Activated CD4-positive, alpha-beta T cell treated with anti-CD3 and anti-CD28 coated beads, Interleukin-2, amount 10 ng/mL, durations not matched to agents 7 days and 5 days (primary cell): ENCODE results near the gene ADD1. TPM values are rescaled to one million over a fixed set of nuclear protein-coding genes. Genes with fewer than 3 reads are reported as not detected.

ENCODE experiments used
- CTCF ChIA-PET: fragments of 350-600 bp; sonication (Branson Sonifier 250); formaldehyde crosslinking; loops from one replicate; lab custom pipeline; 2021; ENCODE audit warnings: antibody characterized with exemption; lab: Charles Lee
- POLR2A ChIA-PET: fragments of 350-600 bp; sonication (Branson Sonifier 250); formaldehyde crosslinking; loops from one replicate; lab custom pipeline; 2021; ENCODE audit warnings: antibody characterized with exemption; lab: Charles Lee
- DNase-seq: peaks from one replicate; pipeline ENCODE4 v3.0.0-alpha.2; 2020
- H3K27ac Mint-ChIP-seq: one replicate; pipeline ENCODE4 v1.8.0; 2021; ENCODE audit warnings: mild to moderate bottlenecking, moderate library complexity, mixed read lengths
- H3K27me3 Mint-ChIP-seq: one replicate; pipeline ENCODE4 v1.8.0; 2021; ENCODE audit warnings: mixed read lengths
- H3K36me3 Mint-ChIP-seq: one replicate; pipeline ENCODE4 v1.8.0; 2021; ENCODE audit warnings: low read depth, mixed read lengths
- H3K4me1 Mint-ChIP-seq: one replicate; pipeline ENCODE4 v1.8.0; 2021; ENCODE audit warnings: mixed read lengths
- H3K4me3 Mint-ChIP-seq: one replicate; pipeline ENCODE4 v1.8.0; 2021; ENCODE audit warnings: mild to moderate bottlenecking, moderate library complexity, mixed read lengths
- H3K9me3 Mint-ChIP-seq: one replicate; pipeline ENCODE4 v1.8.0; 2021; ENCODE audit warnings: mixed read lengths
- total RNA-seq, 2 experiments: library from RNA; stranded (reverse); gene quantifications; one replicate each; pipeline ENCODE4 v1.2.3, GENCODE V29; 2021

ADD1 gene
- total RNA-seq, 2 experiments from 2014 or later: 264 to 266 TPM

DNA sequence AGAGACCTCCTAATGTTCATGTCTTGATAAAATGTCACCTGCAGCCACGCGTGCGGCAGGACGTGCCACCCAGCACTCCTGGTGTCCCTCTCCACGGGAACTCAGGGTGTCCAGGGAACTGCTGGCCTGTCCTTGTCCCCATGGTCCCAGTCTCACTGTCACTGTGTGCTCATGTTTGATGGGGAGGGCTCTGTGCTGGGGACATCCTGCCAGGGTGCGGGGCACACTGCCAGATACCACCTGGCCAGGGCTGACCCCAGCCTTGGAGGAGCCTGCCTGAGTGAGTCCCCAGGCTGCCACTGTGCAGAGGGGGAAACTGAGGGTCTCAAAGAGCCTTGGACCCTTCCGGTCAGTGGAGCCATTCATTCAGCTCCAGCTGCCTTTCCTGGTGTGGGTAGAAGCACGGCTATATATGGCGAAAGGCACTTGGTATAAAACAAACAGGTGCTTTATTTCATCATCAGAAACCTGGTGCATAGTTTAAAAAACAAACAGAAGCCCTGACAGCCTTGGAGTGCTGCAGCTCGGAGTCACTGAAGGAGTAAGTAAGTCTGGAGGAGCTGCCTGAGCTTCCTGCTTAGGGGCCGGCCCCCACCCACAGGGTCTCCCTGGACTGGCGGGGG is 86.6 kb downstream of the ADD1 start:
- CTCF ChIA-PET: interaction anchor here (1.0 kb wide), 1 partner anchor 17 kb away, joined by 3 read pairs; no protein-coding TSS in a partner anchor
- no peaks in the 10 kb centered on the region for H3K27me3 Mint-ChIP-seq
- no peaks in the 10 kb centered on the region for H3K9me3 Mint-ChIP-seq
- peak overlapping the region; percentile 68 for H3K27ac Mint-ChIP-seq
- no peak overlapping the region for H3K4me3 Mint-ChIP-seq
- H3K4me1 Mint-ChIP-seq: peaks cover 20% of the 10 kb centered on the region
- DNase-seq: no peak
- H3K36me3 Mint-ChIP-seq: peaks cover 32% of the 10 kb centered on the region
- POLR2A ChIA-PET: no interaction called here

- Mint-ChIP-seq H3K4me1 (peaks cover 26% of the 10 kb centered on the region), H3K27me3 (no peaks in the 10 kb centered on the region), H3K9me3 (no peaks in the 10 kb centered on the region), H3K27ac (no peak overlapping the region), H3K4me3 (no peak overlapping the region), H3K36me3 (peaks cover 30% of the 10 kb centered on the region)
- ChIA-PET CTCF (interaction anchor here (0.7 to 1.0 kb wide), 2 partner anchors 17 to 23 kb away, joined by 3 read pairs; no protein-coding TSS in a partner anchor), POLR2A (no interaction called here)
- DNase-seq: no peak
These were observed 87.3 kb downstream of the ADD1 start for GRCh38 chr4:2930758-2931511.

- Mint-ChIP-seq H3K4me1 (peaks cover 34% of the 10 kb centered on the region), H3K36me3 (peaks cover 25% of the 10 kb centered on the region), H3K4me3 (peak overlapping the region; percentile 88), H3K27ac (peak overlapping the region; percentile 91), H3K9me3 (no peaks in the 10 kb centered on the region), H3K27me3 (no peaks in the 10 kb centered on the region)
- ChIA-PET POLR2A (no interaction called here), CTCF (interaction anchor here (0.7 kb wide), 1 partner anchor 23 kb away, joined by 3 read pairs; no protein-coding TSS in a partner anchor)
- peak; percentile 68 for DNase-seq
These were observed 88.1 kb downstream of the ADD1 start for GRCh38 chr4:2931512-2932301.

DNA sequence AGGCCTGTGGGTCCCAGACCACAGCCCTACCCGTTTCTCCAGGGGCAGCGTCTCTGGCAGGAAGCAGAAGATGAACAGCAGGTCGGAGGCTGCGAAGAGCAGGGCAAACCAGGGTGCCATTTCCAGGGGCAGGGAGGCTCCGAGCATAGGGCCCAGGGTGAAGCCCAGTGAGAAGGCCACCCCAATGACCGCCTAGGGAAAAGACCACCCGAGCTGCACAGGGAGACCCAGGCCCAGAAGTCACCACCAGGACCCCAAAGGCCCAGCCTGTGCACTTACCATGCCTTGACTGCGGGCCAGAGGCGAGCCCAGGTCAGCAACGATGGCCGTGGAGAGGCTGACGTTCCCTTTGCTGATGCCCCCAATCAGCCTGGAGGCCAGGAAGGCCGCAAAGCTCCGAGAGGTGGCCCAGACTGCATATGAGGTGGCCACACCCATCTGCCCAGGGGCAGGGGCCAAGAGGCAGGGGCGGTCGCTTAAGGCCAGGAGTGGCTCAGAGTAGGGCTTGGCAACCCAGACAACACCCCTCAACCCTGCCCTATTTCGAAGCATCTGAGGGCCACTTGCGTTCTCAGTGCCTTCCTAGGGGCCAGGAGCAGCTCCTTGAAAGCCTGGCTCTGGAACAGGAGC is 88.8 kb downstream of the ADD1 start:
- Mint-ChIP-seq H3K4me3 (peak overlapping the region; percentile 88), H3K27ac (peak overlapping the region; percentile 94), H3K4me1 (peaks cover 41% of the 10 kb centered on the region), H3K9me3 (no peaks in the 10 kb centered on the region), H3K27me3 (no peaks in the 10 kb centered on the region), H3K36me3 (peaks cover 21% of the 10 kb centered on the region)
- ChIA-PET CTCF (no interaction called here), POLR2A (no interaction called here)
- DNase-seq: no peak

GRCh38 chr4:2932951-2933565 is 89.4 kb downstream of the ADD1 start:
- no peak for DNase-seq
- peak overlapping the region; percentile 94 for H3K27ac Mint-ChIP-seq
- H3K27me3 Mint-ChIP-seq: no peaks in the 10 kb centered on the region
- H3K9me3 Mint-ChIP-seq: no peaks in the 10 kb centered on the region
- peaks cover 45% of the 10 kb centered on the region for H3K4me1 Mint-ChIP-seq
- peak overlapping the region; percentile 88 for H3K4me3 Mint-ChIP-seq
- ChIA-PET POLR2A (no interaction called here), CTCF (no interaction called here)
- peaks cover 18% of the 10 kb centered on the region for H3K36me3 Mint-ChIP-seq

DNA sequence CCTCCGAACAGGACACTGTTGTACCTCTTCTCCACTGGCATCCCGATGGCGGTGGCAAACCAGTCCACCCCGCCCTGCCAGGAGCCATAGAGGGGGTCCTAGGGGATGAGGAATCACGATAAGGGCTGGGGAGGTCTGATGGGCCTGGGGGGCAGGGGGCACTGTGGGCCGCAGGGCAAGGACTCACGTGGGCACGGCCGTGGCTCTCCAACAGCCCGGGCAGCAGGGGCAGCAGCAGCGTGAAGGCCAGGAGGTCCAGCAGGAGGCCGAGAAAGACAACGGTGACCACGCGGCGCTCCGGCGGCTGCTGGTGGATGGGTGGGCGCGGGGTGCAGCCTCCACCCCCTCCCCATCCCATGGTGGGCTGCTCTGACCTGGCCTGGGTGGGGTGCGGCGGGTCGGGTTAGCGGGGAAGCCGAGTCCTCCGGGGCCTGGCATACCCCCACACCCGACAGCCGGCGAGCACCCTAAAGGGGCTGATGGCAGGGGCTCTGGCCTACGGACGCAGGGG is 90.0 kb downstream of the ADD1 start:
- Mint-ChIP-seq H3K36me3 (peaks cover 16% of the 10 kb centered on the region), H3K9me3 (no peaks in the 10 kb centered on the region), H3K4me3 (peak overlapping the region; percentile 88), H3K4me1 (peaks cover 45% of the 10 kb centered on the region), H3K27me3 (no peaks in the 10 kb centered on the region), H3K27ac (peak overlapping the region; percentile 94)
- no peak for DNase-seq
- CTCF ChIA-PET: no interaction called here
- POLR2A ChIA-PET: no interaction called here

- peaks cover 51% of the 10 kb centered on the region for H3K4me1 Mint-ChIP-seq
- peak overlapping the region; percentile 91 for H3K27ac Mint-ChIP-seq
- peak; percentile 46 for DNase-seq
- H3K36me3 Mint-ChIP-seq: peaks cover 17% of the 10 kb centered on the region
- POLR2A ChIA-PET: no interaction called here
- H3K4me3 Mint-ChIP-seq: peak overlapping the region; percentile 88
- no peaks in the 10 kb centered on the region for H3K27me3 Mint-ChIP-seq
- H3K9me3 Mint-ChIP-seq: no peaks in the 10 kb centered on the region
- CTCF ChIA-PET: interaction anchor here (2.3 to 6.5 kb wide), 2 partner anchors 14 to 22 kb away, joined by 9 to 30 read pairs; no protein-coding TSS in a partner anchor
These were observed 90.6 kb downstream of the ADD1 start for GRCh38 chr4:2934077-2934812.

GRCh38 chr4:2934813-2935761 is 91.4 kb downstream of the ADD1 start:
- Mint-ChIP-seq H3K27me3 (no peaks in the 10 kb centered on the region), H3K27ac (peak overlapping the region; percentile 91), H3K4me1 (peaks cover 51% of the 10 kb centered on the region), H3K36me3 (peaks cover 20% of the 10 kb centered on the region), H3K9me3 (no peaks in the 10 kb centered on the region), H3K4me3 (peak overlapping the region; percentile 85)
- CTCF ChIA-PET: interaction anchor here (0.6 to 6.5 kb wide), 14 partner anchors 9 to 190 kb away, joined by 3 to 30 read pairs (median 4); no protein-coding TSS in a partner anchor
- POLR2A ChIA-PET: interaction anchor here (0.6 to 0.7 kb wide), 2 partner anchors 25 to 74 kb away, joined by 3 to 4 read pairs; no protein-coding TSS in a partner anchor
- DNase-seq: peak; percentile 96

DNA sequence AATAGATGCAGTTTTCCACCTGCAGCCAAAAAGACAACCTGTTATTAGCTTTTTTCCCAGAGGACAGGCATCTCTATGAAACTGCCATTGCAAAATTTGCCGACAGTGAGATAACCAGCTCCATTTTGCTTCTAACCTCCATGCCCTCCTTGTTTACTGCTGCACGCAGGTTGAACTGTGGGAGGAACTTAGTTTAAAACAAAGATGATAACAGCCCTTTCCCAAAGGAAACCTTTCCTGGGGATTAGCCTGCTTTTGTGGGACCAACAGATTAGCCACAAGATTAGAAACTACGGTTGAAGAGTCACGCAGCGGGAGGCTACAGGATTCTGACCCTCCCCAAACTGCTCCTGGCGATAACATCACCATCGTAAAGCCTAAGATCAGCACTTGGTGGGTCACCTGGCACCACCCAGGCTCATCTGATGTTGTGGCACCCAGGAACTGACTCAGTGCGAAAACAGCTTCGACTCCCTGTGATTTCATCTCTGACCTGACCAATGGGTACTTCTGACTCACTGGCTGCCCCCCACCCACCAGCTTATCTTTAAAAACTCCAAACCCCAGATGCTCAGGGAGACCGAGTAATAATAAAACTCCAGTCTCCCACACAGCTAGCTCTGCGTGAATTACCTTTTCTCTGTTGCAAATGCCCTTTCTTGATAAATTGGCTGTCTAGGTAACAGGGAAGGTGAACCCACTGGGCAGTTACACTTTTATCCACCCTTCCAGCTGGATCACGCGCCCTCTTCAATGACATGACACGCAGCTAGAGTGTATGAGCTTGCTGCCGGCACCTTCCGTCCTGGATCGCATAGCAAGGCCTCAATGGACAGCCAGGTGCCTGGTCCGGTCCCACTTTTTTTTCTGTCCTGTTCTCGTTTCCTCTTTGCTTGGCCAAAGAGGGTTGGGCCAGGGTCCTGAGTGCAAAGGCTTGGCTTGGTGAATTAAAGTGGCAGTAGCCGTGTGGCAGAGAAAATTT is 92.4 kb downstream of the ADD1 start:
- peak; percentile 45 for DNase-seq
- H3K9me3 Mint-ChIP-seq: no peaks in the 10 kb centered on the region
- peak overlapping the region; percentile 91 for H3K27ac Mint-ChIP-seq
- H3K36me3 Mint-ChIP-seq: peaks cover 28% of the 10 kb centered on the region
- ChIA-PET CTCF (interaction anchor here (0.6 to 6.5 kb wide), 16 partner anchors 8 to 191 kb away, joined by 3 to 30 read pairs (median 4); partner anchors contain the start of genes GRK4 and NOP14), POLR2A (no interaction called here)
- peaks cover 51% of the 10 kb centered on the region for H3K4me1 Mint-ChIP-seq
- peak overlapping the region; percentile 85 for H3K4me3 Mint-ChIP-seq
- H3K27me3 Mint-ChIP-seq: no peaks in the 10 kb centered on the region
